A549 (cell line): ENCODE results near the gene SRPK2.

ENCODE experiments used
- CEBPB ChIP-seq, 2 experiments: fragments of >200 bp in 1 of 2; sonication (Bioruptor Twin) in 1 of 2; formaldehyde crosslinking in 1 of 2; IDR thresholded peaks; 2 replicates each; pipeline ENCODE4 v1.6.1; 2012 to 2016
- CHD2 ChIP-seq: fragments of 150-350 bp; IDR thresholded peaks from 2 replicates; pipeline ENCODE4 v1.6.1; 2014; ENCODE audit warnings: low read length; ENCODE audit not compliant: partially characterized antibody
- CTCF ChIP-seq: fragments of >200 bp; sonication (Bioruptor Twin); formaldehyde crosslinking; IDR thresholded peaks from 3 replicates; pipeline ENCODE4 v1.5.1; 2016
- E2F6 ChIP-seq: IDR thresholded peaks from 2 replicates; pipeline ENCODE4 v1.6.1; 2012; ENCODE audit warnings: low read depth, borderline replicate concordance
- EP300 ChIP-seq, 2 experiments: fragments of >200 bp; sonication (Bioruptor Twin); formaldehyde crosslinking; IDR thresholded peaks; 2 replicates in 1 of 2; 3 replicates in 1 of 2; pipeline ENCODE4 v1.6.1; 2016 to 2017
- JUN ChIP-seq, 2 experiments: fragments of >200 bp; sonication (Bioruptor Twin); formaldehyde crosslinking; IDR thresholded peaks; 2 replicates in 1 of 2; 3 replicates in 1 of 2; pipeline ENCODE4 v1.6.1; 2016 to 2017
- MAX ChIP-seq: IDR thresholded peaks from 2 replicates; pipeline ENCODE4 v1.6.1; 2012
- POLR2AphosphoS2 ChIP-seq: conservative IDR thresholded peaks from 2 replicates; pipeline ENCODE4 v1.6.1; 2012; ENCODE audit warnings: low read length, improper control_type of control experiment, inconsistent platforms
- RAD21 ChIP-seq, 2 experiments: fragments of >200 bp in 1 of 2; sonication (Bioruptor Twin) in 1 of 2; formaldehyde crosslinking in 1 of 2; IDR thresholded peaks in 1 of 2; conservative IDR thresholded peaks in 1 of 2; 2 replicates in 1 of 2; 3 replicates in 1 of 2; pipeline ENCODE4 v1.6.1; 2012 to 2018; ENCODE audit warnings: inconsistent platforms in 1 of 2
- RFX5 ChIP-seq: fragments of 450-650 bp; IDR thresholded peaks from 2 replicates; pipeline ENCODE4 v1.7.1; 2014; ENCODE audit warnings: antibody characterized with exemption, mild to moderate bottlenecking, moderate library complexity
- ZC3H11A ChIP-seq: fragments of 450-650 bp; IDR thresholded peaks from 2 replicates; pipeline ENCODE4 v1.6.1; 2014; ENCODE audit warnings: antibody characterized with exemption, mild to moderate bottlenecking

GRCh38 chr7:105127179-105127578 is 261.5 kb downstream of the SRPK2 start:
- TF ChIP-seq EP300 (IDR thresholded peaks at IDR 0.05): no peak
- TF ChIP-seq CTCF: no peak
- no peak for TF ChIP-seq CEBPB (IDR thresholded peaks at IDR 0.05)
- TF ChIP-seq RAD21 (conservative IDR thresholded peaks at IDR 0.05 in 1 of 2, IDR thresholded peaks at IDR 0.05 in 1 of 2): no peak
- no peak for TF ChIP-seq JUN (IDR thresholded peaks at IDR 0.05)
- TF ChIP-seq RFX5: no peak
- no peak for TF ChIP-seq POLR2AphosphoS2
- no peak for TF ChIP-seq CHD2
- no peak for TF ChIP-seq MAX
- no peak for TF ChIP-seq ZC3H11A
- no peak for TF ChIP-seq E2F6
